ENCODE results near the gene GNA15.

GNA15 gene

DNA sequence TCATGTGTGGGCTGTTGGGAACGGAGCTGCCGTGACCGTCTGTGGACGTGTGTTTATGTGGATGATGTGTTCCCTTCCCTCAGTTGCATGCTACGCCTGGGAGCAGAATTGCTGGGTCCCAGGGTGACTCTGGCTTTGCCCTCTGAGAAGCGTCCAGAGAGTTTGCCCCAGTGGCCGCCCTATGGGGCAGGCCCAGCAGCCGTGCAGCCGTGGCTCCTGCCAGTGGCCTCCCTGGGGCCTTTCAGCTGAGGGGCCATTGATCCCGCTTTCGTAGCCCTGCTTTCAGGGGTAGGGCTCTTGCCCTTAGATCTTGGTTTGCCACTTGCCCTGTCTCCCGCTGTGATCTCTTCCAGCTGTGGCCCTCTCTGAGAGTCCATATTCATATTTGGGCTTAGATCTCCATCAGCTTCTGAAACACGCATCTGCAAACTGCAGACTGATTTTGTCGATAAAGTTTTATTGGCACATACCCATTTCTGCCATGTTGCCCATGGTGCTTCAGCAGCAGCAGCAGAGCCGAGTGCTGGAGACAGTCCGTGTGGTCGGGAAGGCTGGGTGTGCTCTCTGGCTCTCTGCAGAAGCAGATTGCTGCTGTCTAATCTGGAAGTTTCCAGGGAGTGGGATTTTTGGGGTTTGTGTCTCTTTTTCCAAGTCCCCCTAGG, 24.1 kb upstream of the GNA15 start:
- H3F3A ChIP-seq (ENCODE audit: insufficient read depth, low read length) = no peaks in the 10 kb centered on the region
- H3K4me2 ChIP-seq (ENCODE audit: low read length) = no peak overlapping the region
- no peaks in the 10 kb centered on the region for H4K20me1 ChIP-seq (ENCODE audit: insufficient read depth, low read length)
- H3K9me3 ChIP-seq (ENCODE audit: low read length) = no peaks in the 10 kb centered on the region
- H3K79me2 ChIP-seq (ENCODE audit: insufficient read depth, low read length) = no peaks in the 10 kb centered on the region
- no peaks in the 10 kb centered on the region for H3K36me3 ChIP-seq (ENCODE audit: insufficient read depth, low read length)
- H3K9me2 ChIP-seq (ENCODE audit: low read depth, low read length) = no peaks in the 10 kb centered on the region
- no peak overlapping the region for H3K4me3 ChIP-seq (ENCODE audit: low read depth, low read length, poor library complexity, severe bottlenecking)
- H3K9ac ChIP-seq (ENCODE audit: low read length) = no peak overlapping the region
- TF ChIP-seq EZH2 (IDR thresholded peaks at IDR 0.05; ENCODE audit: borderline replicate concordance, low read length) = no peak
- no peak for TF ChIP-seq CTCF (IDR thresholded peaks at IDR 0.05; ENCODE audit: low read length)
- H2AFZ ChIP-seq (ENCODE audit: low read length) = no peak overlapping the region
- no peaks in the 10 kb centered on the region for H3K4me1 ChIP-seq (ENCODE audit: insufficient read depth, low read length, severe bottlenecking)
- no peak overlapping the region for H3K27ac ChIP-seq (ENCODE audit: low read depth, low read length, poor library complexity, severe bottlenecking)
- peaks cover 3% of the 10 kb centered on the region; the same call in 1 of the 2 replicates for H3K27me3 ChIP-seq (ENCODE audit: insufficient read depth, low read length)

GRCh38 chr19:3112375-3113099, 23.3 kb upstream of the GNA15 start:
- Histone ChIP-seq H3K9ac (ENCODE audit: low read length) (no peak overlapping the region), H3K4me3 (ENCODE audit: low read depth, low read length, poor library complexity, severe bottlenecking) (no peak overlapping the region), H3K27me3 (ENCODE audit: insufficient read depth, low read length) (peaks cover 3% of the 10 kb centered on the region; the same call in 1 of the 2 replicates), H3K27ac (ENCODE audit: low read depth, low read length, poor library complexity, severe bottlenecking) (no peak overlapping the region), H3K36me3 (ENCODE audit: insufficient read depth, low read length) (no peaks in the 10 kb centered on the region), H3K9me2 (ENCODE audit: low read depth, low read length) (no peaks in the 10 kb centered on the region), H3K4me2 (ENCODE audit: low read length) (no peak overlapping the region), H3K4me1 (ENCODE audit: insufficient read depth, low read length, severe bottlenecking) (no peaks in the 10 kb centered on the region), H3K9me3 (ENCODE audit: low read length) (no peaks in the 10 kb centered on the region), H2AFZ (ENCODE audit: low read length) (no peak overlapping the region), H3K79me2 (ENCODE audit: insufficient read depth, low read length) (no peaks in the 10 kb centered on the region), H4K20me1 (ENCODE audit: insufficient read depth, low read length) (no peaks in the 10 kb centered on the region), H3F3A (ENCODE audit: insufficient read depth, low read length) (no peaks in the 10 kb centered on the region)
- no peak for TF ChIP-seq CTCF (IDR thresholded peaks at IDR 0.05; ENCODE audit: low read length)

DNA sequence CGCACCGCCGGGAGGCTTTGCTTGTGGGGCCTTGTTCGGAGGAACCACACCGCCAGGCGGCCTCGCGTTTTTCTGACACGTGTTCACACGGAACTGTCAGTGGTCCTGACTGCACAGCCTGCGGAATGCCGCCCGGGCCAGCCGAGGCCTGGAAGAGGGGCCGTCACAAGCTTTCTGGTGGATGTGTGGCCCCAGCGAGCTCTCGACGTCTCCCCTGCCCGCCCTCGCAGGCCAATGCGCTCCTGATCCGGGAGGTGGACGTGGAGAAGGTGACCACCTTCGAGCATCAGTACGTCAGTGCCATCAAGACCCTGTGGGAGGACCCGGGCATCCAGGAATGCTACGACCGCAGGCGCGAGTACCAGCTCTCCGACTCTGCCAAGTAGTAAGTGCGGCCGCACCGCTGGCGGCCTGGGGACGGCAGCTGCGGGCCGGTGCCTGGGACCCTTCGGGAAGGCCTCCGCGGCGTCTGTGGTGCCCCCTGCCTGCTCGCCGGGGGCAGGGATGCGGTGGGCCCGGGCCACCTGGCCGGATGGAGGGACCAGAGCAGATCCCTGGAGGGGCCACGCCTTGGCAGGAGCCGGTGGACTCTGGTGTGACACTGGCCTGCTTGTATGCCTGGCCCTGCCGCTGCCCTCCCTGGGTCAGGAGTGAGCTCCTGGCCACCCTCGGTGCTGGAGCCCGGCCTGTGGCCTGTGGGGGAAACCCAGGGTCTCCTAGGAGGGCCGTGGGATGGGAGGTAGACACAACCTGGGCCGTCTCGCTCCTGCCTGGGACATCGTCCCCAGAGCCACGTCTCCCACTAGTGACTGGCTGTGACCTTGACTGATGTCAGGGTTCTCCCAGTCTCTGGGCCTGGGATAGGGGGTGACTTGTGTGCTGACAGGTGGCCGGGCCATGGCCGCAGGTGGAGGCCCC, 22.5 kb upstream of the GNA15 start:
- TF ChIP-seq CTCF (IDR thresholded peaks at IDR 0.05; ENCODE audit: low read length) (no peak), EZH2 (IDR thresholded peaks at IDR 0.05; ENCODE audit: borderline replicate concordance, low read length) (no peak)
- Histone ChIP-seq H4K20me1 (ENCODE audit: insufficient read depth, low read length) (no peaks in the 10 kb centered on the region), H2AFZ (ENCODE audit: low read length) (no peak overlapping the region)

More for the DNA sequence above, 22.5 kb upstream of the GNA15 start:
- no peaks in the 10 kb centered on the region for H3F3A ChIP-seq (ENCODE audit: insufficient read depth, low read length)
- no peak overlapping the region for H3K27ac ChIP-seq (ENCODE audit: low read depth, low read length, poor library complexity, severe bottlenecking)
- no peak overlapping the region for H3K4me2 ChIP-seq (ENCODE audit: low read length)
- H3K9ac ChIP-seq (ENCODE audit: low read length) = no peak overlapping the region
- H3K4me3 ChIP-seq (ENCODE audit: low read depth, low read length, poor library complexity, severe bottlenecking) = no peak overlapping the region
- peaks cover 3% of the 10 kb centered on the region; the same call in 1 of the 2 replicates for H3K27me3 ChIP-seq (ENCODE audit: insufficient read depth, low read length)
- no peaks in the 10 kb centered on the region for H3K9me3 ChIP-seq (ENCODE audit: low read length)
- H3K4me1 ChIP-seq (ENCODE audit: insufficient read depth, low read length, severe bottlenecking) = no peaks in the 10 kb centered on the region
- H3K9me2 ChIP-seq (ENCODE audit: low read depth, low read length) = no peaks in the 10 kb centered on the region
- H3K79me2 ChIP-seq (ENCODE audit: insufficient read depth, low read length) = no peaks in the 10 kb centered on the region
- H3K36me3 ChIP-seq (ENCODE audit: insufficient read depth, low read length) = no peaks in the 10 kb centered on the region
